ENCODE results near the gene CENPA.
"Not testable (repeated sequence)": the region's sequence is repeated elsewhere in the genome, so short reads cannot be mapped to it uniquely, and the experiment has no call there.

The CENPA gene

GRCh38 chr2:26811791-26812694 lies 26.2 kb downstream of the CENPA start:
- no peak for TF ChIP-seq CTCF (IDR thresholded peaks at IDR 0.05; ENCODE audit: low read depth, low read length)
- DNase-seq (ENCODE audit: extremely low read depth, low read depth): no peak

- TF ChIP-seq CTCF (IDR thresholded peaks at IDR 0.05; ENCODE audit: low read depth, low read length): no peak
- no peak for DNase-seq (ENCODE audit: extremely low read depth, low read depth)
Measured at GRCh38 chr2:26812731-26813130, 26.9 kb downstream of the CENPA start.

- DNase-seq (ENCODE audit: extremely low read depth, low read depth): not testable (repeated sequence)
Measured at GRCh38 chr2:26814072-26814765, 28.4 kb downstream of the CENPA start.

- DNase-seq (ENCODE audit: extremely low read depth, low read depth): no peak
- no peak for TF ChIP-seq CTCF (IDR thresholded peaks at IDR 0.05; ENCODE audit: low read depth, low read length)
Measured at GRCh38 chr2:26816893-26817292, 31.0 kb downstream of the CENPA start.

- no peak for TF ChIP-seq CTCF (IDR thresholded peaks at IDR 0.05; ENCODE audit: low read depth, low read length)
- DNase-seq (ENCODE audit: extremely low read depth, low read depth): no peak
Measured at GRCh38 chr2:26818255-26818654, 32.4 kb downstream of the CENPA start.

- no peak for DNase-seq (ENCODE audit: extremely low read depth, low read depth)
- TF ChIP-seq CTCF (IDR thresholded peaks at IDR 0.05; ENCODE audit: low read depth, low read length): no peak
Measured at GRCh38 chr2:26818972-26819371, 33.1 kb downstream of the CENPA start.

- no peak for TF ChIP-seq CTCF (IDR thresholded peaks at IDR 0.05; ENCODE audit: low read depth, low read length)
- DNase-seq (ENCODE audit: extremely low read depth, low read depth): no peak
Measured at GRCh38 chr2:26820932-26821331, 35.1 kb downstream of the CENPA start.

All from AG09319 (cell line).